Liver (tissue), 3 donors: ENCODE results near the gene POLR3GL.

ENCODE experiments used
- ATF3 ChIP-seq: IDR thresholded peaks from 2 replicates; pipeline ENCODE4 v1.6.1; 2016; ENCODE audit warnings: antibody characterized with exemption
- CTCF ChIP-seq: fragments of 150-350 bp; IDR thresholded peaks from 2 replicates; pipeline ENCODE4 v1.5.1; 2017; ENCODE audit warnings: improper control_type of control experiment, low read depth, low read length; ENCODE audit not compliant: missing input control
- GABPA ChIP-seq, 2 donors: IDR thresholded peaks in 1 of 2; conservative IDR thresholded peaks in 1 of 2; 2 replicates each; pipeline ENCODE4 v1.6.1; 2016; ENCODE audit warnings: antibody characterized with exemption in 2 of 2, mild to moderate bottlenecking in 1 of 2, moderate library complexity in 1 of 2
- JUND ChIP-seq, 2 donors: IDR thresholded peaks; 2 replicates each; pipeline ENCODE4 v1.6.1; 2016; ENCODE audit warnings: antibody characterized with exemption in 2 of 2
- REST ChIP-seq: IDR thresholded peaks from 2 replicates; pipeline ENCODE4 v1.6.1; 2016; ENCODE audit warnings: antibody characterized with exemption, mild to moderate bottlenecking
- TAF1 ChIP-seq: conservative IDR thresholded peaks from 2 replicates; pipeline ENCODE4 v1.6.1; 2016; ENCODE audit warnings: antibody characterized with exemption, mild to moderate bottlenecking
- YY1 ChIP-seq: IDR thresholded peaks from 2 replicates; pipeline ENCODE4 v1.6.1; 2016; ENCODE audit warnings: antibody characterized with exemption, mild to moderate bottlenecking
- ZBTB33 ChIP-seq: IDR thresholded peaks from 2 replicates; pipeline ENCODE4 v1.6.1; 2016; ENCODE audit warnings: antibody characterized with exemption
- donor health status: healthy.
- donor health status: healthy.

- TF ChIP-seq CTCF: no peak
- no peak for TF ChIP-seq REST
- TF ChIP-seq ZBTB33: no peak
- TF ChIP-seq TAF1: no peak
- TF ChIP-seq JUND (IDR thresholded peaks at IDR 0.05): no peak
- no peak for TF ChIP-seq GABPA (IDR thresholded peaks at IDR 0.05 in 1 of 2, conservative IDR thresholded peaks at IDR 0.05 in 1 of 2)
- TF ChIP-seq YY1: no peak
- TF ChIP-seq ATF3: no peak
These were observed 30.1 kb downstream of the POLR3GL start for GRCh38 chr1:145994391-145995120.
